NT2/D1 (cell line): ENCODE data around the gene SNED1.

Experiments used
- SUZ12 ChIP-seq: IDR thresholded peaks from 2 replicates; pipeline ENCODE4 v1.6.1; 2011; ENCODE audit not compliant: insufficient read length, insufficient read depth; ENCODE audit errors: extremely low read depth
- YY1 ChIP-seq: IDR thresholded peaks from 2 replicates; pipeline ENCODE4 v1.6.1; 2011; ENCODE audit not compliant: insufficient read length, insufficient read depth
- ZNF274 ChIP-seq: IDR thresholded peaks from 2 replicates; pipeline ENCODE4 v1.6.1; 2011; ENCODE audit warnings: mild to moderate bottlenecking, low read depth, low read length

GRCh38 chr2:241142593-241142992 is 144.2 kb downstream of the SNED1 start:
- no peak for TF ChIP-seq ZNF274
- TF ChIP-seq SUZ12: no peak
- TF ChIP-seq YY1: no peak
